Natural killer cell (primary cell): ENCODE data around the gene UBE2L3. TPM values are rescaled to one million over a fixed set of nuclear protein-coding genes. Genes with fewer than 3 reads are reported as not detected.
A peak's percentile ranks its signal among the peaks of the same experiment; 100 is the strongest.

Experiments
- ATAC-seq, 3 donors: fragments of 150-1000 bp in 2 of 3; fragments of 200-7000 bp in 1 of 3; cut with Tn5 transposase; 1 replicate in 1 of 3; 2 replicates in 2 of 3; pipeline ENCODE4 v1.10.0; 2021; ENCODE audit warnings: mild to moderate bottlenecking in 2 of 3, moderate library complexity in 2 of 3
- DNase-seq, 2 donors: peaks; one replicate each; pipeline versions ENCODE4 v3.0.0 to v3.0.0-alpha.2; 2013 to 2021; ENCODE audit warnings: mixed read lengths in 1 of 2
- H3K27ac ChIP-seq: one replicate; pipeline ENCODE4 v1.5.1; 2013; ENCODE audit warnings: mild to moderate bottlenecking, low read length
- H3K27me3 ChIP-seq: one replicate; pipeline ENCODE4 v1.6.1; 2013; ENCODE audit warnings: low read length; ENCODE audit not compliant: control insufficient read depth, insufficient read depth
- H3K36me3 ChIP-seq: one replicate; pipeline ENCODE4 v1.6.1; 2013; ENCODE audit warnings: low read length; ENCODE audit not compliant: control insufficient read depth, insufficient read depth
- H3K4me1 ChIP-seq: one replicate; pipeline ENCODE4 v1.6.1; 2013; ENCODE audit warnings: low read length; ENCODE audit not compliant: control insufficient read depth, insufficient read depth
- H3K4me3 ChIP-seq: one replicate; pipeline ENCODE4 v1.5.1; 2013; ENCODE audit warnings: low read length
- H3K9me3 ChIP-seq: one replicate; pipeline ENCODE4 v1.6.1; 2013; ENCODE audit warnings: low read length; ENCODE audit not compliant: control insufficient read depth, insufficient read depth
- H3K27ac Mint-ChIP-seq, 2 donors: one replicate each; pipeline ENCODE4 v1.8.0; 2022; ENCODE audit warnings: mild to moderate bottlenecking in 2 of 2, mixed read lengths in 2 of 2, moderate library complexity in 1 of 2
- H3K27me3 Mint-ChIP-seq, 2 donors: one replicate each; pipeline ENCODE4 v1.8.0; 2022; ENCODE audit warnings: low read depth in 2 of 2, mixed read lengths in 2 of 2
- H3K36me3 Mint-ChIP-seq: one replicate; pipeline ENCODE4 v1.8.0; 2022; ENCODE audit warnings: mixed read lengths
- H3K4me1 Mint-ChIP-seq, 2 donors: one replicate each; pipeline ENCODE4 v1.8.0; 2022; ENCODE audit warnings: mixed read lengths in 2 of 2
- H3K4me3 Mint-ChIP-seq: one replicate; pipeline ENCODE4 v1.8.0; 2022; ENCODE audit warnings: mild to moderate bottlenecking, moderate library complexity, mixed read lengths
- H3K9me3 Mint-ChIP-seq, 2 donors: one replicate each; pipeline ENCODE4 v1.8.0; 2022; ENCODE audit warnings: mixed read lengths in 2 of 2
- CTCF ChIP-seq: fragments of 200-600 bp; IDR thresholded peaks from one replicate; pipeline ENCODE4 v1.8.0; 2022; ENCODE audit warnings: antibody characterized with exemption
- WGBS: methylation state at CpG from one replicate; pipeline ENCODE4 v1.1.7; 2013; ENCODE audit warnings: missing lambda C conversion rate; ENCODE audit not compliant: insufficient coverage; 5-methylcytosine and 5-hydroxymethylcytosine counted together
- intact Hi-C: fragments of 100-400 bp; cut with micrococcal nuclease; formaldehyde crosslinking; loops from one replicate; pipeline ENCODE4 v1.14.2; 2022
- total RNA-seq, 4 donors: library from RNA; stranded (reverse); fragments of 120-200 nt in 1 of 4; gene quantifications; one replicate each; pipeline versions ENCODE4 v1.2.3 to v1.2.4, GENCODE V29; 2013 to 2022

Gene UBE2L3
- total RNA-seq, 3 donors from 2014 or later (not counting 1 experiment from before 2014, with no cell fraction given), result 30.7 to 39.8 (median 39.7) TPM

GRCh38 chr22:21569459-21570170 lies 2.1 kb downstream of the UBE2L3 start:
- ATAC-seq, result no peak
- Histone ChIP-seq H3K4me1 (peaks cover 54% of the 10 kb centered on the region), H3K4me3 (no peak overlapping the region), H3K27ac (peak overlapping the region; percentile 3), H3K36me3 (no peaks in the 10 kb centered on the region), H3K9me3 (no peaks in the 10 kb centered on the region), H3K27me3 (no peaks in the 10 kb centered on the region)
- no peaks in the 10 kb centered on the region for H3K9me3 Mint-ChIP-seq
- WGBS, result 39% methylated on average over 8 of the region's 8 CpGs
- H3K27me3 Mint-ChIP-seq, result no peaks in the 10 kb centered on the region
- H3K27ac Mint-ChIP-seq, result peak overlapping the region; percentile 88 to 91
- peak overlapping the region; percentile 84 for H3K4me3 Mint-ChIP-seq
- H3K36me3 Mint-ChIP-seq, result no peaks in the 10 kb centered on the region
- intact Hi-C loops, result no loop called here
- TF ChIP-seq CTCF, result no peak
- no peak for DNase-seq
- H3K4me1 Mint-ChIP-seq, result peaks cover 59 to 72% of the 10 kb centered on the region in 2 donors

- DNase-seq (no peak), ATAC-seq (no peak)
- H3K9me3 Mint-ChIP-seq, result no peaks in the 10 kb centered on the region
- H3K27me3 Mint-ChIP-seq, result no peaks in the 10 kb centered on the region
- no peak for TF ChIP-seq CTCF
- Histone ChIP-seq H3K9me3 (no peaks in the 10 kb centered on the region), H3K36me3 (no peaks in the 10 kb centered on the region), H3K27ac (no peak overlapping the region), H3K4me3 (no peak overlapping the region), H3K4me1 (peaks cover 54% of the 10 kb centered on the region), H3K27me3 (no peaks in the 10 kb centered on the region)
- H3K4me1 Mint-ChIP-seq, result peaks cover 59 to 72% of the 10 kb centered on the region in 2 donors
- WGBS, result 72% methylated on average over 4 of the region's 4 CpGs
- no peaks in the 10 kb centered on the region for H3K36me3 Mint-ChIP-seq
- intact Hi-C loops, result no loop called here
- peak overlapping the region; percentile 1 for H3K4me3 Mint-ChIP-seq
- H3K27ac Mint-ChIP-seq, result peak overlapping the region; percentile 88 to 91
Measured at GRCh38 chr22:21570398-21570797, 2.9 kb downstream of the UBE2L3 start.

- no peak for TF ChIP-seq CTCF
- intact Hi-C loops, result no loop called here
- Mint-ChIP-seq H3K27ac (peak overlapping the region; percentile 15 to 49), H3K4me1 (peaks cover 59 to 76% of the 10 kb centered on the region in 2 donors), H3K36me3 (no peaks in the 10 kb centered on the region), H3K27me3 (no peaks in the 10 kb centered on the region), H3K4me3 (peak overlapping the region; percentile 0), H3K9me3 (no peaks in the 10 kb centered on the region)
- WGBS, result 88% methylated on average over 4 of the region's 4 CpGs
- no peak overlapping the region for H3K27ac ChIP-seq
- no peaks in the 10 kb centered on the region for H3K36me3 ChIP-seq
- H3K4me1 ChIP-seq, result peaks cover 54% of the 10 kb centered on the region
- ATAC-seq (no peak), DNase-seq (no peak)
- no peaks in the 10 kb centered on the region for H3K27me3 ChIP-seq
- no peak overlapping the region for H3K4me3 ChIP-seq
- H3K9me3 ChIP-seq, result no peaks in the 10 kb centered on the region
Measured at GRCh38 chr22:21571679-21572078, 4.2 kb downstream of the UBE2L3 start.

- H3K4me1 ChIP-seq, result peaks cover 60% of the 10 kb centered on the region
- no peaks in the 10 kb centered on the region for H3K27me3 Mint-ChIP-seq
- peaks cover 66 to 78% of the 10 kb centered on the region in 2 donors for H3K4me1 Mint-ChIP-seq
- DNase-seq, result no peak
- H3K36me3 ChIP-seq, result no peaks in the 10 kb centered on the region
- H3K36me3 Mint-ChIP-seq, result no peaks in the 10 kb centered on the region
- H3K9me3 Mint-ChIP-seq, result no peaks in the 10 kb centered on the region
- no peaks in the 10 kb centered on the region for H3K9me3 ChIP-seq
- WGBS, result 84% methylated on average over 6 of the region's 6 CpGs
- no peak overlapping the region for H3K27ac Mint-ChIP-seq
- H3K4me3 ChIP-seq, result no peak overlapping the region
- ATAC-seq, result no peak
- no peak overlapping the region for H3K27ac ChIP-seq
- H3K27me3 ChIP-seq, result no peaks in the 10 kb centered on the region
- no peak for TF ChIP-seq CTCF
- intact Hi-C loops, result no loop called here
- no peak overlapping the region for H3K4me3 Mint-ChIP-seq
Measured at GRCh38 chr22:21573293-21573734, 5.8 kb downstream of the UBE2L3 start.
